Duodenal mucosa (tissue), 2 donors: ENCODE results near the gene DCBLD1.
A peak's percentile ranks its signal among the peaks of the same experiment; 100 is the strongest.

ENCODE experiments used
- H3K27ac ChIP-seq: one replicate; pipeline ENCODE4 v1.7.0; 2013; ENCODE audit warnings: low read depth, low read length
- H3K27me3 ChIP-seq, 2 donors: one replicate each; pipeline ENCODE4 v1.7.0; 2013; ENCODE audit warnings: low read length in 2 of 2, control low read depth in 1 of 2; ENCODE audit not compliant: insufficient read depth in 2 of 2, control insufficient read depth in 1 of 2
- H3K36me3 ChIP-seq, 2 donors: one replicate each; pipeline ENCODE4 v1.7.0; 2013; ENCODE audit warnings: low read length in 2 of 2, control low read depth in 1 of 2; ENCODE audit not compliant: insufficient read depth in 2 of 2, control insufficient read depth in 1 of 2
- H3K4me1 ChIP-seq, 2 donors: one replicate each; pipeline ENCODE4 v1.7.0; 2013; ENCODE audit warnings: low read length in 2 of 2, control low read depth in 1 of 2; ENCODE audit not compliant: insufficient read depth in 2 of 2, control insufficient read depth in 1 of 2
- H3K4me3 ChIP-seq, 2 donors: one replicate each; pipeline ENCODE4 v1.7.0; 2013; ENCODE audit warnings: low read length in 2 of 2, low read depth in 1 of 2
- H3K9ac ChIP-seq, 2 donors: one replicate each; pipeline ENCODE4 v1.7.0; 2013; ENCODE audit warnings: low read length in 2 of 2, low read depth in 1 of 2
- H3K9me3 ChIP-seq, 2 donors: one replicate each; pipeline ENCODE4 v1.7.0; 2013; ENCODE audit warnings: low read length in 2 of 2, control low read depth in 1 of 2; ENCODE audit not compliant: control insufficient read depth in 1 of 2

The DCBLD1 gene

DNA sequence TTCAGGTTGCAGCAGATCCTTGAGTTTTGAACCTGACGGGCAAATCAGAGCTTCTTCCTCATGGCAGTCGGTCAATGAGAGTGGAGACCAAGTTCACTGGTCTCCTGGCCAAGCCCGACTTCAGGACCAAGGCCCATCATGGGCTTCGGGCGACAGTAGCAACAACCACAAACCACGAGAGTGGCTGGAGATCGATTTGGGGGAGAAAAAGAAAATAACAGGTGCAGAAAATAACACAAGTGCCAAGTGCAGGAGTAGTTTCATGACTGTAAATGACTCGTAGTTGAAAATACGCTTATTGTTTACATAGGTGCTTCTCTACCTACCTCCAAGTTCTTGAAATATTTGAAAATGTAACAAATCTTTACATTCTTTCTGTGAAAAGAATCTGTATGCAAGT lies 56.1 kb downstream of the DCBLD1 start:
- H3K4me3 ChIP-seq, result no peak overlapping the region
- no peaks in the 10 kb centered on the region for H3K9me3 ChIP-seq
- no peak overlapping the region for H3K9ac ChIP-seq
- H3K27ac ChIP-seq, result no peak overlapping the region
- no peaks in the 10 kb centered on the region for H3K27me3 ChIP-seq
- H3K4me1 ChIP-seq, result no peaks in the 10 kb centered on the region
- peaks cover 15 to 33% of the 10 kb centered on the region in 2 donors for H3K36me3 ChIP-seq

GRCh38 chr6:117540670-117541069 lies 58.2 kb downstream of the DCBLD1 start:
- Histone ChIP-seq H3K9me3 (no peaks in the 10 kb centered on the region), H3K4me1 (no peaks in the 10 kb centered on the region), H3K4me3 (no peak overlapping the region), H3K27ac (no peak overlapping the region), H3K27me3 (no peaks in the 10 kb centered on the region), H3K36me3 (peaks cover 21 to 37% of the 10 kb centered on the region in 2 donors), H3K9ac (no peak overlapping the region)

- Histone ChIP-seq H3K9ac (no peak overlapping the region), H3K9me3 (no peaks in the 10 kb centered on the region), H3K27me3 (no peaks in the 10 kb centered on the region), H3K36me3 (peaks cover 21 to 48% of the 10 kb centered on the region in 2 donors), H3K4me3 (no peak overlapping the region), H3K27ac (no peak overlapping the region), H3K4me1 (no peaks in the 10 kb centered on the region)
Measured at GRCh38 chr6:117542493-117542892, 60.0 kb downstream of the DCBLD1 start.

- H3K9ac ChIP-seq, result no peak overlapping the region
- H3K27me3 ChIP-seq, result no peaks in the 10 kb centered on the region
- no peak overlapping the region for H3K4me3 ChIP-seq
- no peaks in the 10 kb centered on the region for H3K4me1 ChIP-seq
- H3K9me3 ChIP-seq, result no peaks in the 10 kb centered on the region
- H3K27ac ChIP-seq, result no peak overlapping the region
- H3K36me3 ChIP-seq, result peaks cover 28 to 51% of the 10 kb centered on the region in 2 donors
Measured at GRCh38 chr6:117544716-117545115, 62.2 kb downstream of the DCBLD1 start.

- Histone ChIP-seq H3K36me3 (peaks cover 28 to 53% of the 10 kb centered on the region in 2 donors), H3K4me1 (no peaks in the 10 kb centered on the region), H3K27me3 (no peaks in the 10 kb centered on the region), H3K27ac (no peak overlapping the region), H3K9me3 (no peaks in the 10 kb centered on the region), H3K9ac (no peak overlapping the region), H3K4me3 (no peak overlapping the region)
Measured at GRCh38 chr6:117545161-117545595, 62.7 kb downstream of the DCBLD1 start.

- Histone ChIP-seq H3K36me3 (peaks cover 21 to 45% of the 10 kb centered on the region in 2 donors), H3K9me3 (no peaks in the 10 kb centered on the region), H3K4me3 (no peak overlapping the region), H3K27ac (no peak overlapping the region), H3K27me3 (no peaks in the 10 kb centered on the region), H3K4me1 (no peaks in the 10 kb centered on the region), H3K9ac (no peak overlapping the region)
Measured at GRCh38 chr6:117546674-117547073, 64.2 kb downstream of the DCBLD1 start.

- peaks cover 17 to 39% of the 10 kb centered on the region in 2 donors for H3K36me3 ChIP-seq
- no peaks in the 10 kb centered on the region for H3K9me3 ChIP-seq
- H3K27me3 ChIP-seq, result no peaks in the 10 kb centered on the region
- H3K27ac ChIP-seq, result no peak overlapping the region
- H3K4me3 ChIP-seq, result peak overlapping the region; percentile 44 to 58
- no peaks in the 10 kb centered on the region for H3K4me1 ChIP-seq
- H3K9ac ChIP-seq, result peak overlapping the region in 1 of 2 donors; percentile 41
Measured at GRCh38 chr6:117547688-117548621, 65.5 kb downstream of the DCBLD1 start.

GRCh38 chr6:117548797-117549301 lies 66.4 kb downstream of the DCBLD1 start:
- Histone ChIP-seq H3K27ac (no peak overlapping the region), H3K9ac (no peak overlapping the region), H3K4me3 (peak overlapping the region in 1 of 2 donors; percentile 44)

GRCh38 chr6:117549611-117550010 lies 67.1 kb downstream of the DCBLD1 start:
- no peak overlapping the region for H3K4me3 ChIP-seq
- no peak overlapping the region for H3K27ac ChIP-seq
- no peaks in the 10 kb centered on the region for H3K4me1 ChIP-seq
- H3K36me3 ChIP-seq, result peaks cover 16 to 37% of the 10 kb centered on the region in 2 donors
- H3K27me3 ChIP-seq, result no peaks in the 10 kb centered on the region
- no peaks in the 10 kb centered on the region for H3K9me3 ChIP-seq
- no peak overlapping the region for H3K9ac ChIP-seq

More at GRCh38 chr6:117548797-117549301, 66.4 kb downstream of the DCBLD1 start:
- Histone ChIP-seq H3K9me3 (no peaks in the 10 kb centered on the region), H3K4me1 (no peaks in the 10 kb centered on the region), H3K36me3 (peaks cover 17 to 39% of the 10 kb centered on the region in 2 donors), H3K27me3 (no peaks in the 10 kb centered on the region)

DNA sequence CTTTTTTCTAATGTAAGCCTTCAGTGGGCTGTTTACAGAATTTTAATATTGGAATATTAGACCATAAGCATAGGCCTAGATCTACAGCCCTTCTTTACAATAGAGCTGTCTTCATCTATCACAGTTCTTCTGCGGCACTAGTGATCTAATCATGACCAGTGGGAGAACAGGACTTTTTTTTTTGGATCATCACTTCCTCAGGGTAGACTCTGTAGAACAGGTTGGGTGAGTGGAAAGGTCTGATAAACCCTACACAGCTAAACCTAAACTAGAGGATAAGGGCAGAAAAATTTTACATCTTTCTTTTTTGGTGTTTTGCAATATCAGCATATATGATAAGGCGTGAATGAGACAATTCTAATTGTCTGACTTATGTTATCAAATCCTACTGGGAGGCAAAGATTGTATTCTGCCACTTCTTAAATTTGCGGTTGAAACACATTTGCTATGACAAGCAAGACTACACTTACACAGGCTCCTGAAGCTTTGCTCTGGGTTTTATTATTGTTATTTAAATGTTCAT lies 67.7 kb downstream of the DCBLD1 start:
- Histone ChIP-seq H3K27me3 (no peaks in the 10 kb centered on the region), H3K36me3 (peaks cover 11 to 32% of the 10 kb centered on the region in 2 donors), H3K27ac (no peak overlapping the region), H3K9me3 (no peaks in the 10 kb centered on the region), H3K9ac (no peak overlapping the region), H3K4me1 (no peaks in the 10 kb centered on the region), H3K4me3 (no peak overlapping the region)
